Measurements from ENCODE around the gene PTP4A2. TPM values are rescaled to one million over a fixed set of nuclear protein-coding genes. Genes with fewer than 3 reads are reported as not detected.

PTP4A2 gene
- total and polyA plus RNA-seq, 10 of the 15 experiments (the other 5 are each of a cell fraction or from before 2014, with no cell fraction given) = 180 to 909 (median 375) TPM

DNA sequence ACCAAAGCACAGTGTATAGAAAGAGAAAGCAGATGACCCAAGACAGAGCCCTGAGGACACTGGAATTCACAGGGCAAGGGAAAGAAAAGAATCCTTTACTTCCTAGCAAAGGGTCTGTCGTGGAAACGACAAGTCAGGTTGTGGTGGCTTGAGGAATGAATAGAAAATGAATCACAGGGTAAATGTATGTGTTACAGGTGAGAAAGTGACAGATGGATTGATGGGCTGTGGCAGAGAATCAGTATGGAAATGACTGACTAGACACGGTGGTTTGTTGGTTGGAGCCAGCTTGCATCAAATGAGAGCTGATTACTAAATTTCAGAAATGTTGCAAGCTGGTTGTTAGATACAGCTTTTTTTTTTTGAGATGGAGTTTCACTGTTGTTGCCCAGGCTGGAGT, 46.9 kb downstream of the PTP4A2 start:
- H3K4me1 ChIP-seq (ENCODE audit: control insufficient read depth, insufficient read depth, low read length) = peaks cover 22% of the 10 kb centered on the region
- H3K27ac ChIP-seq (ENCODE audit: control insufficient read depth, insufficient read depth) = peak overlapping the region; percentile 17; the same call in 1 of the 2 replicates
- no peaks in the 10 kb centered on the region for H3K27me3 ChIP-seq (replicated peaks in 1 of 2; ENCODE audit: control insufficient read depth in 2 of 2, insufficient read depth in 2 of 2, low read length in 1 of 2)
- no TSS peak for BruUV-seq (replicated peaks)
- H4K20me1 ChIP-seq (ENCODE audit: control insufficient read depth, insufficient read depth) = no peaks in the 10 kb centered on the region
- no peaks in the 10 kb centered on the region for H3K36me3 ChIP-seq (ENCODE audit: control insufficient read depth in 2 of 2, insufficient read depth in 2 of 2, low read length in 1 of 2)
- ChIA-PET RAD21 (ENCODE audit: unreplicated experiment) (interaction anchor here (0.7 to 3.1 kb wide), 11 partner anchors 8 to 73 kb away, joined by 3 to 14 read pairs (median 6); no protein-coding TSS in a partner anchor), CTCF (interaction anchor here (0.8 to 1.9 kb wide), 9 partner anchors 10 to 75 kb away, joined by 3 to 8 read pairs (median 3); no protein-coding TSS in a partner anchor), POLR2A (interaction anchor here (0.6 to 2.8 kb wide), 10 partner anchors 10 to 49 kb away, joined by 3 to 12 read pairs (median 5); no protein-coding TSS in a partner anchor), SMC1A (ENCODE audit: uncharacterized antibody, unreplicated experiment) (interaction anchor here (0.7 to 5.9 kb wide), 14 partner anchors 10 to 75 kb away, joined by 3 to 37 read pairs (median 6); partner anchors contain the start of gene SPOCD1)
- FAIRE-seq (no peak), DNase-seq (ENCODE audit: low read depth, low spot score) (peak; percentile 82), ATAC-seq (peak; percentile 85)
- H3K79me2 ChIP-seq (ENCODE audit: control insufficient read depth, insufficient read depth, low read length) = no peaks in the 10 kb centered on the region
- WGBS (ENCODE audit: insufficient coverage, insufficient replicate concordance, low lambda C conversion rate, missing lambda C conversion rate) = 2% methylated on average over 3 of the region's 3 CpGs
- peak overlapping the region; percentile 59 for H2AFZ ChIP-seq (ENCODE audit: control insufficient read depth, low read depth, low read length)
- in situ Hi-C loops (cut with MboI) = no loop called here
- H3K9me3 ChIP-seq (replicated peaks; ENCODE audit: control insufficient read depth, insufficient read depth, low read length) = no peaks in the 10 kb centered on the region; the same call in 2 of the 3 replicates
- H3K9ac ChIP-seq (ENCODE audit: control insufficient read depth, insufficient read depth, low read length) = peak overlapping the region; percentile 35; the same call in 1 of the 2 replicates
- no peak overlapping the region for H3K4me3 ChIP-seq
- peak overlapping the region; percentile 36 for H3K4me2 ChIP-seq (ENCODE audit: control insufficient read depth, insufficient read depth)
- intact Hi-C loops (cut with micrococcal nuclease; ENCODE audit: unreplicated experiment) = no loop called here
- TF ChIP-seq RAD21 (IDR thresholded peaks at IDR 0.05; ENCODE audit: insufficient read depth, low read depth, low read length) (no peak), RAD51 (IDR thresholded peaks at IDR 0.05) (no peak), PML (IDR thresholded peaks at IDR 0.05; ENCODE audit: low read length) (peak; percentile 36; the same call in 1 of the 2 replicates), NBN (IDR thresholded peaks at IDR 0.05) (peak; percentile 89), YY1 (IDR thresholded peaks at IDR 0.05; ENCODE audit: low read depth, low read length) (no peak), ETV6 (conservative IDR thresholded peaks at IDR 0.05 in 1 of 2, IDR thresholded peaks at IDR 0.05 in 1 of 2; ENCODE audit: borderline replicate concordance in 1 of 2, low read depth in 1 of 2) (peak in 1 of 2 experiments; percentile 83; a peak in 2 of 4 replicates), EED (IDR thresholded peaks at IDR 0.05; ENCODE audit: low read depth) (peak; percentile 90), GABPA (IDR thresholded peaks at IDR 0.05; ENCODE audit: low read depth) (0 out of 2 replicates have a peak, but pooled peaks have one; percentile 27), RFX5 (IDR thresholded peaks at IDR 0.05; ENCODE audit: low read depth, low read length) (no peak), ESRRA (IDR thresholded peaks at IDR 0.05; ENCODE audit: low read length) (no peak), MEF2A (IDR thresholded peaks at IDR 0.05; ENCODE audit: insufficient read depth, low read depth, low read length) (peak; percentile 78), MTA2 (IDR thresholded peaks at IDR 0.05; ENCODE audit: low read depth) (peak; percentile 95)
- TF ChIP-seq, protein P1, sequence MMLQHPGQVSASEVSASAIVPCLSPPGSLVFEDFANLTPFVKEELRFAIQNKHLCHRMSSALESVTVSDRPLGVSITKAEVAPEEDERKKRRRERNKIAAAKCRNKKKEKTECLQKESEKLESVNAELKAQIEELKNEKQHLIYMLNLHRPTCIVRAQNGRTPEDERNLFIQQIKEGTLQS (IDR thresholded peaks at IDR 0.05; ENCODE audit: borderline replicate concordance, extremely low read depth, low read depth, low read length) = no peak
- TF ChIP-seq, protein P2, sequence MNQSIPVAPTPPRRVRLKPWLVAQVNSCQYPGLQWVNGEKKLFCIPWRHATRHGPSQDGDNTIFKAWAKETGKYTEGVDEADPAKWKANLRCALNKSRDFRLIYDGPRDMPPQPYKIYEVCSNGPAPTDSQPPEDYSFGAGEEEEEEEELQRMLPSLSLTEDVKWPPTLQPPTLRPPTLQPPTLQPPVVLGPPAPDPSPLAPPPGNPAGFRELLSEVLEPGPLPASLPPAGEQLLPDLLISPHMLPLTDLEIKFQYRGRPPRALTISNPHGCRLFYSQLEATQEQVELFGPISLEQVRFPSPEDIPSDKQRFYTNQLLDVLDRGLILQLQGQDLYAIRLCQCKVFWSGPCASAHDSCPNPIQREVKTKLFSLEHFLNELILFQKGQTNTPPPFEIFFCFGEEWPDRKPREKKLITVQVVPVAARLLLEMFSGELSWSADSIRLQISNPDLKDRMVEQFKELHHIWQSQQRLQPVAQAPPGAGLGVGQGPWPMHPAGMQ (IDR thresholded peaks at IDR 0.05; ENCODE audit: borderline replicate concordance) = no peak
- TF ChIP-seq, protein P3, sequence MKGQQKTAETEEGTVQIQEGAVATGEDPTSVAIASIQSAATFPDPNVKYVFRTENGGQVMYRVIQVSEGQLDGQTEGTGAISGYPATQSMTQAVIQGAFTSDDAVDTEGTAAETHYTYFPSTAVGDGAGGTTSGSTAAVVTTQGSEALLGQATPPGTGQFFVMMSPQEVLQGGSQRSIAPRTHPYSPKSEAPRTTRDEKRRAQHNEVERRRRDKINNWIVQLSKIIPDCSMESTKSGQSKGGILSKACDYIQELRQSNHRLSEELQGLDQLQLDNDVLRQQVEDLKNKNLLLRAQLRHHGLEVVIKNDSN (IDR thresholded peaks at IDR 0.05; ENCODE audit: borderline replicate concordance, extremely low read length, insufficient read depth, low read depth, low read length) = no peak
- TF ChIP-seq, protein P4, sequence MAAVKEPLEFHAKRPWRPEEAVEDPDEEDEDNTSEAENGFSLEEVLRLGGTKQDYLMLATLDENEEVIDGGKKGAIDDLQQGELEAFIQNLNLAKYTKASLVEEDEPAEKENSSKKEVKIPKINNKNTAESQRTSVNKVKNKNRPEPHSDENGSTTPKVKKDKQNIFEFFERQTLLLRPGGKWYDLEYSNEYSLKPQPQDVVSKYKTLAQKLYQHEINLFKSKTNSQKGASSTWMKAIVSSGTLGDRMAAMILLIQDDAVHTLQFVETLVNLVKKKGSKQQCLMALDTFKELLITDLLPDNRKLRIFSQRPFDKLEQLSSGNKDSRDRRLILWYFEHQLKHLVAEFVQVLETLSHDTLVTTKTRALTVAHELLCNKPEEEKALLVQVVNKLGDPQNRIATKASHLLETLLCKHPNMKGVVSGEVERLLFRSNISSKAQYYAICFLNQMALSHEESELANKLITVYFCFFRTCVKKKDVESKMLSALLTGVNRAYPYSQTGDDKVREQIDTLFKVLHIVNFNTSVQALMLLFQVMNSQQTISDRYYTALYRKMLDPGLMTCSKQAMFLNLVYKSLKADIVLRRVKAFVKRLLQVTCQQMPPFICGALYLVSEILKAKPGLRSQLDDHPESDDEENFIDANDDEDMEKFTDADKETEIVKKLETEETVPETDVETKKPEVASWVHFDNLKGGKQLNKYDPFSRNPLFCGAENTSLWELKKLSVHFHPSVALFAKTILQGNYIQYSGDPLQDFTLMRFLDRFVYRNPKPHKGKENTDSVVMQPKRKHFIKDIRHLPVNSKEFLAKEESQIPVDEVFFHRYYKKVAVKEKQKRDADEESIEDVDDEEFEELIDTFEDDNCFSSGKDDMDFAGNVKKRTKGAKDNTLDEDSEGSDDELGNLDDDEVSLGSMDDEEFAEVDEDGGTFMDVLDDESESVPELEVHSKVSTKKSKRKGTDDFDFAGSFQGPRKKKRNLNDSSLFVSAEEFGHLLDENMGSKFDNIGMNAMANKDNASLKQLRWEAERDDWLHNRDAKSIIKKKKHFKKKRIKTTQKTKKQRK (IDR thresholded peaks at IDR 0.05; ENCODE audit: low read depth, low read length) = no peak
- TF ChIP-seq, protein P5, sequence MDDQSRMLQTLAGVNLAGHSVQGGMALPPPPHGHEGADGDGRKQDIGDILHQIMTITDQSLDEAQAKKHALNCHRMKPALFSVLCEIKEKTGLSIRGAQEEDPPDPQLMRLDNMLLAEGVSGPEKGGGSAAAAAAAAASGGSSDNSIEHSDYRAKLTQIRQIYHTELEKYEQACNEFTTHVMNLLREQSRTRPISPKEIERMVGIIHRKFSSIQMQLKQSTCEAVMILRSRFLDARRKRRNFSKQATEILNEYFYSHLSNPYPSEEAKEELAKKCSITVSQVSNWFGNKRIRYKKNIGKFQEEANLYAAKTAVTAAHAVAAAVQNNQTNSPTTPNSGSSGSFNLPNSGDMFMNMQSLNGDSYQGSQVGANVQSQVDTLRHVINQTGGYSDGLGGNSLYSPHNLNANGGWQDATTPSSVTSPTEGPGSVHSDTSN (IDR thresholded peaks at IDR 0.05; ENCODE audit: insufficient replicate concordance, low read depth, low read length) = peak; percentile 94

Data from GM12878 (cell line).